ENCODE measurements around the gene FTO. TPM values are rescaled to one million over a fixed set of nuclear protein-coding genes. Genes with fewer than 3 reads are reported as not detected.

The FTO gene
- total and polyA plus RNA-seq, 4 donors = 12.2 to 145 (median 57.7) TPM

DNA sequence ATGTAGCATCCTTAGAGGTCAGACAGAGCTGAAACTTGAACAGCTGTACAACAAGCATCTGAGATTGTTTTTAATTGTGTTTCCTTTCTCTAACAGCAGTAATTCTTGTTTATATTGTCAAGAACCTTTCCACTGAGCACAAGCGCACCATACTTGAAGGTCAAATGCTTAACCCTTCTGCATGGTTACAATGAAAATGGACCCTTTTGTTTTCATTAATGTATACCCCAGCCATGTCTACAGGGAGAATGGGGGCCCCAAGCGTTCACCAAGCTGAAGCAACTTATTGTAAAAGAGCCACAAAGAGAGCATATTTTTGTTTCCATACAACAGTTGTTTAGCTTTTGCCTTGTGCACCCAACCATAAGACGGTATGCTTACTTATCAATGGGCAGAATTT, 210.8 kb downstream of the FTO start:
- no peak for TF ChIP-seq CTCF (IDR thresholded peaks at IDR 0.05; ENCODE audit: control extremely low read depth, extremely low read depth)
- peaks cover 0 to 8% (median 0%) of the 10 kb centered on the region in 3 donors for H3K27me3 ChIP-seq (ENCODE audit: control insufficient read depth in 3 of 3, insufficient read depth in 3 of 3, low read length in 2 of 3)
- peaks cover 0 to 14% (median 3%) of the 10 kb centered on the region in 5 donors for H3K4me1 ChIP-seq (ENCODE audit: control insufficient read depth in 5 of 5, insufficient read depth in 5 of 5, low read length in 5 of 5)
- H3K9me3 ChIP-seq (ENCODE audit: control insufficient read depth in 4 of 4, insufficient read depth in 3 of 4, low read length in 3 of 4) = no peaks in the 10 kb centered on the region
- ATAC-seq (ENCODE audit: insufficient read depth, low FRiP score) (no peak), DNase-seq (no peak)
- no peak overlapping the region for H3K9ac ChIP-seq (ENCODE audit: insufficient read depth in 1 of 2, low read length in 2 of 2)
- peak overlapping the region in 1 of 2 donors; percentile 29 for H3K27ac ChIP-seq (ENCODE audit: low read depth in 1 of 2, low read length in 1 of 2)
- 88 to 90% methylated on average over 3 of the region's 3 CpGs for WGBS, 2 donors
- H3K4me3 ChIP-seq = no peak overlapping the region
- H3K36me3 ChIP-seq (ENCODE audit: control insufficient read depth in 4 of 4, insufficient read depth in 4 of 4, low read length in 4 of 4) = no peaks in the 10 kb centered on the region

GRCh38 chr16:53915452-53916160, 211.7 kb downstream of the FTO start:
- TF ChIP-seq CTCF (IDR thresholded peaks at IDR 0.05; ENCODE audit: control extremely low read depth, extremely low read depth) = no peak
- peaks cover 0 to 13% (median 0%) of the 10 kb centered on the region in 3 donors for H3K27me3 ChIP-seq (ENCODE audit: control insufficient read depth in 3 of 3, insufficient read depth in 3 of 3, low read length in 2 of 3)
- no peaks in the 10 kb centered on the region for H3K9me3 ChIP-seq (ENCODE audit: control insufficient read depth in 4 of 4, insufficient read depth in 3 of 4, low read length in 3 of 4)
- H3K9ac ChIP-seq (ENCODE audit: insufficient read depth in 1 of 2, low read length in 2 of 2) = no peak overlapping the region
- no peaks in the 10 kb centered on the region for H3K36me3 ChIP-seq (ENCODE audit: control insufficient read depth in 4 of 4, insufficient read depth in 4 of 4, low read length in 4 of 4)
- ATAC-seq (ENCODE audit: insufficient read depth, low FRiP score) (no peak), DNase-seq (no peak)
- H3K4me1 ChIP-seq (ENCODE audit: control insufficient read depth in 5 of 5, insufficient read depth in 5 of 5, low read length in 5 of 5) = peaks cover 0 to 14% (median 3%) of the 10 kb centered on the region in 5 donors
- no peak overlapping the region for H3K4me3 ChIP-seq
- H3K27ac ChIP-seq (ENCODE audit: low read depth in 1 of 2, low read length in 1 of 2) = no peak overlapping the region
- 91 to 94% methylated on average over 5 of the region's 5 CpGs for WGBS, 2 donors

- no peaks in the 10 kb centered on the region for H3K36me3 ChIP-seq (ENCODE audit: control insufficient read depth in 4 of 4, insufficient read depth in 4 of 4, low read length in 4 of 4)
- H3K4me3 ChIP-seq = no peak overlapping the region
- DNase-seq = no peak
- no peak for TF ChIP-seq CTCF (IDR thresholded peaks at IDR 0.05; ENCODE audit: control extremely low read depth, extremely low read depth)
- no peaks in the 10 kb centered on the region for H3K9me3 ChIP-seq (ENCODE audit: control insufficient read depth in 4 of 4, insufficient read depth in 3 of 4, low read length in 3 of 4)
- 94 to 96% methylated on average over 3 of the region's 3 CpGs for WGBS, 2 donors
- H3K4me1 ChIP-seq (ENCODE audit: control insufficient read depth in 5 of 5, insufficient read depth in 5 of 5, low read length in 5 of 5) = peaks cover 4 to 41% (median 12%) of the 10 kb centered on the region in 5 donors
- H3K27ac ChIP-seq (ENCODE audit: low read depth in 1 of 2, low read length in 1 of 2) = no peak overlapping the region
- peaks cover 0 to 17% (median 0%) of the 10 kb centered on the region in 3 donors for H3K27me3 ChIP-seq (ENCODE audit: control insufficient read depth in 3 of 3, insufficient read depth in 3 of 3, low read length in 2 of 3)
- ATAC-seq (ENCODE audit: insufficient read depth, low FRiP score) = no peak
- no peak overlapping the region for H3K9ac ChIP-seq (ENCODE audit: insufficient read depth in 1 of 2, low read length in 2 of 2)
Observed at GRCh38 chr16:53920988-53921387, 217.0 kb downstream of the FTO start.
